ENCODE measurements around the gene MED13. TPM values are rescaled to one million over a fixed set of nuclear protein-coding genes. Genes with fewer than 3 reads are reported as not detected.

MED13 gene
- polyA plus RNA-seq, 1 donor (not counting 4 experiments of a cell fraction or from before 2014, with no cell fraction given), result 21.4 TPM

- TF ChIP-seq, protein P1, sequence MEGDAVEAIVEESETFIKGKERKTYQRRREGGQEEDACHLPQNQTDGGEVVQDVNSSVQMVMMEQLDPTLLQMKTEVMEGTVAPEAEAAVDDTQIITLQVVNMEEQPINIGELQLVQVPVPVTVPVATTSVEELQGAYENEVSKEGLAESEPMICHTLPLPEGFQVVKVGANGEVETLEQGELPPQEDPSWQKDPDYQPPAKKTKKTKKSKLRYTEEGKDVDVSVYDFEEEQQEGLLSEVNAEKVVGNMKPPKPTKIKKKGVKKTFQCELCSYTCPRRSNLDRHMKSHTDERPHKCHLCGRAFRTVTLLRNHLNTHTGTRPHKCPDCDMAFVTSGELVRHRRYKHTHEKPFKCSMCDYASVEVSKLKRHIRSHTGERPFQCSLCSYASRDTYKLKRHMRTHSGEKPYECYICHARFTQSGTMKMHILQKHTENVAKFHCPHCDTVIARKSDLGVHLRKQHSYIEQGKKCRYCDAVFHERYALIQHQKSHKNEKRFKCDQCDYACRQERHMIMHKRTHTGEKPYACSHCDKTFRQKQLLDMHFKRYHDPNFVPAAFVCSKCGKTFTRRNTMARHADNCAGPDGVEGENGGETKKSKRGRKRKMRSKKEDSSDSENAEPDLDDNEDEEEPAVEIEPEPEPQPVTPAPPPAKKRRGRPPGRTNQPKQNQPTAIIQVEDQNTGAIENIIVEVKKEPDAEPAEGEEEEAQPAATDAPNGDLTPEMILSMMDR (optimal IDR thresholded peaks at IDR 0.05 in 1 of 3, IDR thresholded peaks at IDR 0.05 in 1 of 3, conservative IDR thresholded peaks at IDR 0.05 in 1 of 3; ENCODE audit: extremely low read depth in 1 of 3, insufficient read depth in 2 of 3, low read length in 3 of 3), result no peak
- TF ChIP-seq EZH2 (IDR thresholded peaks at IDR 0.05; ENCODE audit: low read length), result no peak
These were observed 7.4 kb downstream of the MED13 start for GRCh38 chr17:62057696-62058095.

GRCh38 chr17:62052765-62053338 is 12.2 kb downstream of the MED13 start:
- DNase-seq (ENCODE audit: low read depth, low spot score), result no peak
- H3K27me3 ChIP-seq (ENCODE audit: control insufficient read depth, extremely low read depth, insufficient read depth, low read length), result no peaks in the 10 kb centered on the region
- H4K20me1 ChIP-seq (ENCODE audit: control insufficient read depth, extremely low read depth, insufficient read depth, low read length), result peaks cover 5% of the 10 kb centered on the region
- TF ChIP-seq, protein P1 (optimal IDR thresholded peaks at IDR 0.05 in 1 of 3, IDR thresholded peaks at IDR 0.05 in 1 of 3, conservative IDR thresholded peaks at IDR 0.05 in 1 of 3; ENCODE audit: extremely low read depth in 1 of 3, insufficient read depth in 2 of 3, low read length in 3 of 3), result no peak
- TF ChIP-seq EZH2 (IDR thresholded peaks at IDR 0.05; ENCODE audit: low read length), result no peak
- H3K4me2 ChIP-seq (ENCODE audit: control insufficient read depth, extremely low read depth, insufficient read depth, low read depth, low read length), result no peak overlapping the region
- H3K4me3 ChIP-seq (ENCODE audit: control insufficient read depth in 2 of 3, extremely low read depth in 1 of 3, insufficient read depth in 2 of 3, low read depth in 1 of 3, low read length in 3 of 3), result no peak overlapping the region
- dilution Hi-C loops (cut with MboI; ENCODE audit: extremely low pct_ligation_motif_present, low sequenced_read_pairs), result no loop called here
- FAIRE-seq, result no peak
- H2AFZ ChIP-seq (ENCODE audit: control insufficient read depth, low read length), result no peak overlapping the region
- peaks cover 71% of the 10 kb centered on the region for H3K79me2 ChIP-seq (ENCODE audit: control insufficient read depth, insufficient read depth, low read length)
- no peaks in the 10 kb centered on the region for H3K9me1 ChIP-seq (ENCODE audit: control insufficient read depth, extremely low read depth, insufficient read depth, low read length)
- peaks cover 8% of the 10 kb centered on the region for H3K4me1 ChIP-seq (ENCODE audit: control insufficient read depth, extremely low read depth, insufficient read depth, low read length)
- peaks cover 2 to 11% of the 10 kb centered on the region in 2 experiments for H3K36me3 ChIP-seq (ENCODE audit: control insufficient read depth in 2 of 2, extremely low read depth in 1 of 2, insufficient read depth in 2 of 2, low read length in 2 of 2)
- H3K27ac ChIP-seq (ENCODE audit: control insufficient read depth, insufficient read depth, low read length), result no peak overlapping the region
- no peaks in the 10 kb centered on the region for H3K9me3 ChIP-seq (ENCODE audit: control insufficient read depth, low read depth, low read length)
- H3K9ac ChIP-seq (ENCODE audit: control insufficient read depth, extremely low read depth, insufficient read depth, low read length), result no peak overlapping the region

More at GRCh38 chr17:62057696-62058095, 7.4 kb downstream of the MED13 start:
- H3K9me1 ChIP-seq (ENCODE audit: control insufficient read depth, extremely low read depth, insufficient read depth, low read length), result no peaks in the 10 kb centered on the region
- H3K4me1 ChIP-seq (ENCODE audit: control insufficient read depth, extremely low read depth, insufficient read depth, low read length), result peaks cover 9% of the 10 kb centered on the region
- no peak overlapping the region for H3K9ac ChIP-seq (ENCODE audit: control insufficient read depth, extremely low read depth, insufficient read depth, low read length)
- no peak overlapping the region for H3K4me3 ChIP-seq (ENCODE audit: control insufficient read depth in 2 of 3, extremely low read depth in 1 of 3, insufficient read depth in 2 of 3, low read depth in 1 of 3, low read length in 3 of 3)
- H3K27me3 ChIP-seq (ENCODE audit: control insufficient read depth, extremely low read depth, insufficient read depth, low read length), result no peaks in the 10 kb centered on the region
- DNase-seq (ENCODE audit: low read depth, low spot score) (no peak), FAIRE-seq (no peak)
- H3K36me3 ChIP-seq (ENCODE audit: control insufficient read depth in 2 of 2, extremely low read depth in 1 of 2, insufficient read depth in 2 of 2, low read length in 2 of 2), result peaks cover 2 to 7% of the 10 kb centered on the region in 2 experiments
- H3K4me2 ChIP-seq (ENCODE audit: control insufficient read depth, extremely low read depth, insufficient read depth, low read depth, low read length), result no peak overlapping the region
- no peak overlapping the region for H2AFZ ChIP-seq (ENCODE audit: control insufficient read depth, low read length)
- peaks cover 5% of the 10 kb centered on the region for H4K20me1 ChIP-seq (ENCODE audit: control insufficient read depth, extremely low read depth, insufficient read depth, low read length)
- no peaks in the 10 kb centered on the region for H3K9me3 ChIP-seq (ENCODE audit: control insufficient read depth, low read depth, low read length)
- H3K27ac ChIP-seq (ENCODE audit: control insufficient read depth, insufficient read depth, low read length), result no peak overlapping the region
- dilution Hi-C loops (cut with MboI; ENCODE audit: extremely low pct_ligation_motif_present, low sequenced_read_pairs), result no loop called here
- H3K79me2 ChIP-seq (ENCODE audit: control insufficient read depth, insufficient read depth, low read length), result peaks cover 96% of the 10 kb centered on the region

Data from keratinocyte (primary cell).